ENCODE measurements around the gene GTPBP6.
A peak's percentile ranks its signal among the peaks of the same experiment; 100 is the strongest.

GTPBP6 gene

DNA sequence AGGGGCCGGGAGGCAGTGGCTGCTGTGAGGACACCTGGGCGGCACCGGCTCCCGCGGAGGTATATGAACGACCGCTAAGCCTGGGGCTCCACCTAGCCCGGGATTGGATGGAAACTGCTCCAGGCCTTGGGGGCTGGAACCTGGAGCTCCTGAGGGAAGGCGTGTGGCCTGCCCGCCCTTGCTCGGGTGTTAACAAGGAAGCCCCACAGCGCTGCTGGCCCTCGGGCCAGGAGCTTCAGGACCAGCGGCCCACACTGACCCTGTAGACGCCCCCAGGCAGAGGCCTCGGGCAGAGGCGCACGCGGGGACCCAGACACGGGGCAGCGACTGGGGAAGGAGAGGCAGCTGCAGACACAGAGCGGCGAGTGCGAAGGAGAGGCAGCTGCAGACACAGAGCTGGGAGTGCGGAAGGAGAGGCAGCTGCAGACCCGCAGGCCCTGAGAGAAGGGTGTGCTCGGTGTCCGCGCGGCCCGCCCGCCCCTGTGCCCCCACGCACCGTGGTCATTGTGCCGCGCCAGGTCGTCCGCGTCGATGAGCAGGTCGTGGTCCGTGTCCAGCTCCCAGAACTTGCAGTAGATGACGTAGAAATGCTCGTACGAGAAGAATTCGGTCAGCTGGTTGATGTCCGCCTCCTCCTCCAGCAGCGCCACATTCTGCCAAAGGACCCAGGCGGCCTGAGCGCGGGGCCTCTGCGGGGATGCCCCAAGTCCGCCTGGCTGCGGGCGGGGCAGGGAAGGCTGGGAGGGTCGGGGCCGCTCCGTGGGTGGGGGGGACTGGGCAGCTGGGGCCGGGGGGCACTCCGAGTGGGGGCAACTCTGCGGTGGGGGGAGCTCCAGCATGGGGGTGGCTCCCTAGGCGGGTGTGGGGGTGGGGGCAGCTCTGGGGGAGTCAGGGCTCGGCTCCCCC, 26.7 kb upstream of the GTPBP6 start:
- H3K27ac Mint-ChIP-seq: peak overlapping the region in 1 of 2 donors; percentile 80
- no peaks in the 10 kb centered on the region for H3K4me1 Mint-ChIP-seq
- DNase-seq (no peak), ATAC-seq (no peak)
- no peak overlapping the region for H3K4me3 Mint-ChIP-seq
- H3K9me3 Mint-ChIP-seq: peaks cover 0 to 4% of the 10 kb centered on the region in 2 donors
- no peaks in the 10 kb centered on the region for H3K27me3 Mint-ChIP-seq

DNA sequence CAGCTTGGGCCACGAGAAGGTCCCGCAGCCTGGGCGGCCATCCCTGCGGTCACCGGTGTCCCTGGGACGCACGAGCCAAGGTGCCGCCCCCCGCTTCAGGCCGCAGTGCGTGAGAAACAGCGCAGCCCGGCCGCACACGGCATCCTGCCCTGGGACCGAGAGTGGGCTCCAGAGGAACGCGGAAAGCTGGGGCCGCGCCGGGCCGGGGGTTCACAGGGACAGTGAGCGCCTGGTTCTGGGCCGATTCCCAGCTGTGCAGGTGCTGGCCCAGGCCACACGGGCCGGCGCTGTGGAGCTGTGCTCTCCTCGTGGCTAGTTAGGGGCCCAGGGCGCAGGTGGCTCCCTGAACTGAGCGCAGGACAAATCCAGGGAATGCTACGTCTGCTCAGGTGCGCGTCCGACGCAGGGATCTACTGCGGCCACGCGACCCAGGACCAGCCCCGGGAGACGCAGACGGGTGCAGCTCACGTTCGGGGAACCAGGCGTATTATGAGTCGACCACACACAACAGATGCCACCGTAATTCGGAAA, 25.8 kb upstream of the GTPBP6 start:
- Mint-ChIP-seq H3K9me3 (peaks cover 0 to 4% of the 10 kb centered on the region in 2 donors), H3K4me3 (no peak overlapping the region), H3K27me3 (no peaks in the 10 kb centered on the region), H3K27ac (no peak overlapping the region), H3K4me1 (no peaks in the 10 kb centered on the region)
- DNase-seq (no peak), ATAC-seq (no peak)

DNA sequence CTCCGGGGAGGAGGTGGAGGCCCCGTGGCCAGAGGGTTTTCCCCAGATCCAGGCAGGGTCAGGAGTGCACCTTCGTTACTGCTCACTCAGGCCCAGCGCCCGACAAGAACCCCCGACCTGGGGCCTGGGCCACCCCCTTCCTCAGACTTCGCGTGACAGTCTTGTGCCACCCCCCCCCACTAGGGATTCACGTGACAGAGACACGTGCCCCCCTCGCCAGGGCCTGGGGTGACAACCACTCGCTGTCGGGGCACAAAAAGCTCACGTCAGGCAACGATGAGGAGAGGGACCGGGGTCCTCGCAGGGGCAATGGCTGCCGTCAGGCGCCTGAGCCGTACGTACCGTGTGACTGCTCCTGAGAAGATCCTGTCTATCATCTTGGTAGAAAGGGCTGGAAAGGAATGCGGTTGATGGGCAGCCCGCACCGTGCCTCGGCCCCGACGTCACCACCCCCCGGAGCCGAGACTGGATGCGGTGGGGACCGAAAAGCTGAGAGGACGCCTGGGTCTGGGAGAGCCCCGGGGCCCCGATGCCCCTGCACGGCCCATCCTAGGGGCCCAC, 23.0 kb upstream of the GTPBP6 start:
- no peak overlapping the region for H3K4me3 Mint-ChIP-seq
- no peaks in the 10 kb centered on the region for H3K27me3 Mint-ChIP-seq
- no peaks in the 10 kb centered on the region for H3K4me1 Mint-ChIP-seq
- ATAC-seq (peak; percentile 1), DNase-seq (no peak)
- peak overlapping the region in 1 of 2 donors; percentile 39 for H3K27ac Mint-ChIP-seq
- H3K9me3 Mint-ChIP-seq: peaks cover 0 to 4% of the 10 kb centered on the region in 2 donors

DNA sequence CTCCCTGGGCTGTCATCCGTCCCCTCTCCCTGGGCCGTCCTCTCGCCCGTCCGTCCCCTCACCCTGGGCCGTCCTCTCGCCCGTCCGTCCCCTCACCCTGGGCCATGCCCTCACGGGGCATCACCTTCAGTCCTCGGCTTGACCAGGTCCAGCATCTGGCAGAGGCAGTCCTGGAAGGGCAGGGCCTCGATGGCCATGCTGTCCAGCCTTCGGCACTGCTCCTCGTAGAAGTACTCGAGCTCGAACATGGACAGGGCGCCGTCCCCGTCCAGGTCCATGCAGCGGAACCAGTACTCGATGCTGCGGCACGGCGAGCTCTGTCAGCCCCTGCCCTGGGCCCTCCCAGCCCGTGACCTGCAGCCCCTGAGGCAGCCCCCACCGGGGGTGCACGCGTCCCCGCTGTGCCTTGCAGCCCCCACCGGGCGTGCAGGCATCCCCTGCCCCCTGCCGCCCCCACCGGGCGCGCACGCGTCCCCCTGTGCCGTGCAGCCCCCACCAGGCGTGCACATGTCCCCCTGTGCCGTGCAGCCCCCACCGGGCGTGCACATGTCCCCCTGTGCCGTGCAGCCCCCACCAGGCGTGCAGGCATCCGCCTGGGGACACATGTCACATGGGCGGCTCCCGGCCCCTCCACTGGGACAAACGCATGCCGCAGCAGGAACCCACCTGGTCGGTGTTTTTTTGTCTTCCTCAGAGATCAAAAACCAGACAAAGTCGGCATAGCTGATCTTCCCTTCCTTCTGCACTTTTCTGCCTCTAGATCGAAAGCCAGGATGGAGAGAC, 22.2 kb upstream of the GTPBP6 start:
- peak; percentile 63 for ATAC-seq
- no peak overlapping the region for H3K4me3 Mint-ChIP-seq
- H3K9me3 Mint-ChIP-seq: peaks cover 0 to 4% of the 10 kb centered on the region in 2 donors

DNA sequence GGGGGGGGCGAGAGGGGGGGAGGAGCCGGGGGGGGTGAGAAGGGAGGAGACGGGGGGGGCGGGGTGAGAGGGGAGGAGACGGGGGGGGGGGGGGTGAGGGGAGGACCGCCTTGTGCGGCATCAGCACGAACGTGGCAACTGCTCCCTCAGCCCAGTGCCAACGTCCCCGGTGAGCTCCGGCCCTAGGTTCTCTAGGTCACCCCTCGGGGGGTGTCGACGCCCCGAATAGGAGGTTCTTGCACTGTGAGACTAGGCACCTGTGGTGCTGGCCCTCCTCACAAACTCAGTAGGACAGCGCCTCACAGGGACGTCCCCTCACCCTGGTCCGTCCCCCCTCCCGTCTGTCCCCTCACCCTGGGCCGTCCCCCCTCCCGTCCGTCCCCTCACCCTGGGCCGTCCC, 21.5 kb upstream of the GTPBP6 start:
- DNase-seq: no peak
- peaks cover 0 to 4% of the 10 kb centered on the region in 2 donors for H3K9me3 Mint-ChIP-seq
- no peak overlapping the region for H3K4me3 Mint-ChIP-seq
- H3K27ac Mint-ChIP-seq: no peak overlapping the region
- no peaks in the 10 kb centered on the region for H3K4me1 Mint-ChIP-seq
- no peaks in the 10 kb centered on the region for H3K27me3 Mint-ChIP-seq
- peak; percentile 41 for ATAC-seq

More for the DNA sequence above, 22.2 kb upstream of the GTPBP6 start:
- no peaks in the 10 kb centered on the region for H3K4me1 Mint-ChIP-seq
- no peak for DNase-seq
- H3K27ac Mint-ChIP-seq: no peak overlapping the region
- H3K27me3 Mint-ChIP-seq: no peaks in the 10 kb centered on the region

DNA sequence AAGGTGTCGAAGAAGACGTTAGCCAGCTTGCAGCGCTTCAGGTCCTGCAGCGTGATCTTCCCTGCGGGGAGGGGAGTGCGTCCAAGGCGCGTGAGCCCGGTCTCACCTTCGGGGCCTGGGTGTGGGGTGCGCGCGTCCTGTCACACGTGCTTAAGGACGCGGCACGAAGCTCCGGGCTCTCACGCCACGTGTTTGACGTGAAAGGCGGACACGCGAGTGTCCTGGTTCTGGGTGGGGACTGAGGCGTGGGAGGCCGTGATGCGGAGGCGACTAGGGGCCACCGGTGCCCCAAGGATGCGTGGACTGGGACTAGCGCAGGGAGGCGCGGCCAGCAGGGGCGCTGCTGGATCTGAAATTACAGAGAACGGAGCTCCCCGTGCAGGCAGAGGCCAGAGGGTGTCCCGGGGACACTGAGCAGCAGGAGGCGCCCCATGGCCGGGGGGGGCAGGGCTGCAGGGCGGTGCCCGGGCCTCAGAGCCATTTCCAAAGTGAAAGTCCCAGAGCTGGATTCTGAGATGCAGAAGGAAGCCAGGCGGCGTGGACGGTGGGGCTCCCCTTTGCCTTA, 20.3 kb upstream of the GTPBP6 start:
- Mint-ChIP-seq H3K4me3 (no peak overlapping the region), H3K9me3 (peaks cover 0 to 4% of the 10 kb centered on the region in 2 donors), H3K27ac (peak overlapping the region in 1 of 2 donors; percentile 82), H3K27me3 (no peaks in the 10 kb centered on the region), H3K4me1 (no peaks in the 10 kb centered on the region)
- ATAC-seq (peak; percentile 24), DNase-seq (no peak)

DNA sequence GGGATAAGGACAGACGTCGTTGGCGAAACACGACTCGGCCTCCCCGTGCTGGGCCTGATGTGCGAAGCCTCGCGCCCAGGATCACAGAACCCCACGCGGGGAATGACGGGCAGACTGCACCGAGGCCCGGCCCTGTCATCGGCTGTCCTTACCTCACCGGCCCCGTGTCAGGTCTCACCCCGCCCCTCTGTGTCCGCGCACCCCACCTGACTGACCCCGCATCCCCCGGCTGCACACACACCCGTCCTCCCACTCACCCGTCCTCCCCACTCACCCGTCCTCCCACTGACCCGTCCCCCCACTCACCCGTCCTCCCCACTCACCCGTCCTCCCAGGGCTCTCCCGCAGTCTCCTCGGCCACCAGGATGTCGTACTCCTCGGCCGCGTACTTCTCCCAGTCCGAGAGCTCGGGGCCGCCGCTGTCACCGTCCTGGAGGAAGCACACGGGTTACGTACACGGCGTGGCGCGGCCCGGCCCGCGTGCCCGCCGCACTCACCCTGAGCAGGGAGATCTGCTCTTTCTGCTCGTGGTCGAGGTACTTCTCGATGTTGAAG, 19.8 kb upstream of the GTPBP6 start:
- H3K4me1 Mint-ChIP-seq: no peaks in the 10 kb centered on the region
- no peaks in the 10 kb centered on the region for H3K27me3 Mint-ChIP-seq
- ATAC-seq (peak; percentile 36), DNase-seq (no peak)
- no peak overlapping the region for H3K4me3 Mint-ChIP-seq
- H3K27ac Mint-ChIP-seq: peak overlapping the region in 1 of 2 donors; percentile 82
- H3K9me3 Mint-ChIP-seq: peaks cover 0 to 4% of the 10 kb centered on the region in 2 donors

DNA sequence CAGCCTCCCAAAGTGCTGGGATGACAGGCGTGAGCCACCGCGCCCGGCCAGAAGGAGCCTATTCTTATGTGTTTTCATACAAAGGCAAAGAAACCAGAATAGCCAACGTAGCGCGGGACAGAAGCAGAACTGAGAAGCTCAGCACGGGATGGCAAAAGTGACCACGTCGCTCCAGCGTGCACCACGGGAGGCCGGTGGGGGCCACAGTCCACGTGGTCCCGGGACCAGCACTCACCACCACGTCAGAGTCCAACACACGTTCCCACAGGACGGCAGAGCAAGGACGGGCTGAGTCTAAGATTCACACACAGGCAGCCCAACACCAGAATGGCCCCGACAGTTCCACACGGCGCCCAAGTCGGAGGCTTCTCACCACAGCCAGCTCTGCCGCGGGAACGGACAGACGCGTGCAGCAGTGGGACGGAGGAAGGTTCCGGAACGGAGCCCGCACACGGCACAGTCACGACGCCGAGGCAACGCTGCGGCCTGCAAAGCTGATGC, 18.8 kb upstream of the GTPBP6 start:
- Mint-ChIP-seq H3K4me3 (no peak overlapping the region), H3K9me3 (peaks cover 0 to 4% of the 10 kb centered on the region in 2 donors), H3K4me1 (no peaks in the 10 kb centered on the region), H3K27me3 (no peaks in the 10 kb centered on the region), H3K27ac (no peak overlapping the region)
- no peak for ATAC-seq
- no peak for DNase-seq

DNA sequence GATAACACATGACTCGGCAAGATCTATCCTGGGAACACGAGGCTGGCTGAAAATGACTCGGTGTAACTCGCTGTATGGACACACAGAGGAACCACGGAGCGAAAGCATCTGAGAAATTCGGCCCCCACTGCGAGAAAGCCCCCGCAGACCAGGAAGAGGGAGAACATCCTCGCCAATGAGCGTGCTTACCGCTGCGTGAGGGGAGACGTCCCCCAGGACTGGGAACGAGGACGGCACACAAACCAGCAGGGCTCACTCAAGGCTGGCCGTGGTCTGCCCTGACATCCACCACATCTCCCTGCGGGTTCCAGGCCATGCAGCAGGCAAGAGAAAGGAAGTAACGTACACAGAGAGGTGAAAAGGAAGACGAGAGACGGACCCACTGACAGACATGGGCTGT, 17.6 kb upstream of the GTPBP6 start:
- ATAC-seq: no peak
- H3K4me3 Mint-ChIP-seq: no peak overlapping the region
- H3K9me3 Mint-ChIP-seq: no peaks in the 10 kb centered on the region
- H3K4me1 Mint-ChIP-seq: peaks cover 10% of the 10 kb centered on the region
- H3K27ac Mint-ChIP-seq: no peak overlapping the region
- DNase-seq: no peak
- no peaks in the 10 kb centered on the region for H3K27me3 Mint-ChIP-seq

DNA sequence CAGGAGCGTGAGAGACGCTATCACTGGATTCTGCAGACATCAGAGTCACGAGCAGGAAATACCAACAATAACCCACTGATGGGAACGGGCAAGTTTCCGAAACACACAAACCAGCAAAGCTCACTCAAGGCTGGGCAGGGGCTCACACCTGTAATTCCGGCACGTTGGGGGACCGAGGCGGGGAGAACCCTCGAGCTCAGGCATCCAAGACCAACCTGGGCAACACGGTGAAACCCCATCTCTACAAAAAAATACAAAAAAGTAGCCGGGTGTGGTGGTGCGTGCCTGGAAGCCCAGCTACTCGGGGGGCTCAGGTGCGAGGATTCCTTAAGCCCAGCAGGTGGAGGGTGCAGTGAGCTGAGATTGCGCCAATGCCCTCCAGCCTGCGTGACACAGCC, 17.2 kb upstream of the GTPBP6 start:
- Mint-ChIP-seq H3K27ac (no peak overlapping the region), H3K4me3 (no peak overlapping the region), H3K27me3 (no peaks in the 10 kb centered on the region), H3K4me1 (peaks cover 10% of the 10 kb centered on the region), H3K9me3 (no peaks in the 10 kb centered on the region)
- ATAC-seq (no peak), DNase-seq (no peak)

DNA sequence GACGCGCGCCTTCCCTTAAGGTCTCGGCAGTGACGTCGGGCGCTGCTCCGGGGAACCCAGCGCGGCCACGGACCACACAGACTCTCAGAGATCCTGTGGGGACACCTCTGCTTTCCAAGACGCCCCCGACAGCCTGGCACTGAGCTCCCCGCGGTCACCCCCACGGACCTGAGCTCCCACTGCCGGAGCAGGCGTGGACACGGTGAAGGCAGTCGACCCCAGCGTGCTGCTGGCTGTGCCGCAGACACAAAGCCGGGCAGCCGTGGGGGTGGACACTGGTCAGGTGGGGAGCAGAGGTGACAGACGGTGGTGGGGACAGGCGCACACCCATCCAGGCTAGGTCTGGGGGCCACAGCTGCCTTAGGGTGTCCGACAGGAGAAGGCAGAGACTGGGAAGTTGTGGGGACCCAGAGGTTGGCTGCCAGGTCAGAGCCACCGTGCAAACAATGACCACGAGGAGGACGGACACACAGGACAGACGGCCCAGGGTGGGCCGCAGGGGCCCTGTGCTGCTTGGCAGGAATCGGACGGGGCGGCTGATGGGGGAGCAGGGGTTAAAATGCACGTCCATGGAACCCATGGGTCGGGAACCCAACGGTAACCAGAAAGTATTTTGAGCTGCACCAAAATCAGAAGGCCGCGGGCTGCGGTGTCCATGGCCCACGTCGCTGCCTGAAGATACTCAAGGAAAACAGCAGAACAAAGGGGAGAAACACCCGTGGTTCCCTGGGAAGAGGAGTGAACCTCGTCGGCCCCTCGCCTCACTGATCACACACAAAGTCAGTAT, 16.6 kb upstream of the GTPBP6 start:
- Mint-ChIP-seq H3K27ac (no peak overlapping the region), H3K4me3 (no peak overlapping the region), H3K27me3 (no peaks in the 10 kb centered on the region), H3K9me3 (no peaks in the 10 kb centered on the region), H3K4me1 (peaks cover 10% of the 10 kb centered on the region)
- DNase-seq: no peak
- ATAC-seq: no peak

DNA sequence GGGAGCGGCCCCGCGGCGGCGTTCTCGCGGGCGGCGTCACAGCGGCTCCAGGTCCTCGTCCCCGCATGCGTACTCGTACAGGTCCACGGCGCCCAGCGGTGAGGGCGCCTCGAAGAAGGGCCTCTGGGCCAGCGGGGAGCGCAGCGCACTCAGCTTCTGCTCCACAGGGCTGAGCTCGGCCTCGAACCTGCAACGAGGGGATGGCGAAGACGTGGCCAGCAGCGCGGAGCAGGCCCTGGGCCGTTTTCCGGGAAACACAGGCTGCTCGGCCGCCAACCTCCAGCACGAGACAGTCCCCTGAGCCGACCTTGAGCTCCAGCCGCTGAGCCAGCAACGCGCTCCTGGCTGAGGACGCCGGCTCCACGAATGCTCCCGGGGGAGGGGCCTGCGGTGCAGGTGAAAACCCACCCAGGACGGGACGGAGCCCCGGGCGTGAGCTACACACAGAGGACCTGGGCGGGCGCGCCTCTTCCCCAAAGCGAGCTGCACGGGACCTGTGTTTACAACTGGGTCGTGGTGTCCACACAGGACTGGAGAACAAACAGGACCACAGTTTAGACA, 15.8 kb upstream of the GTPBP6 start:
- Mint-ChIP-seq H3K4me1 (peaks cover 10% of the 10 kb centered on the region), H3K9me3 (no peaks in the 10 kb centered on the region), H3K4me3 (no peak overlapping the region), H3K27ac (no peak overlapping the region), H3K27me3 (peaks cover 3% of the 10 kb centered on the region)
- DNase-seq (no peak), ATAC-seq (no peak)

DNA sequence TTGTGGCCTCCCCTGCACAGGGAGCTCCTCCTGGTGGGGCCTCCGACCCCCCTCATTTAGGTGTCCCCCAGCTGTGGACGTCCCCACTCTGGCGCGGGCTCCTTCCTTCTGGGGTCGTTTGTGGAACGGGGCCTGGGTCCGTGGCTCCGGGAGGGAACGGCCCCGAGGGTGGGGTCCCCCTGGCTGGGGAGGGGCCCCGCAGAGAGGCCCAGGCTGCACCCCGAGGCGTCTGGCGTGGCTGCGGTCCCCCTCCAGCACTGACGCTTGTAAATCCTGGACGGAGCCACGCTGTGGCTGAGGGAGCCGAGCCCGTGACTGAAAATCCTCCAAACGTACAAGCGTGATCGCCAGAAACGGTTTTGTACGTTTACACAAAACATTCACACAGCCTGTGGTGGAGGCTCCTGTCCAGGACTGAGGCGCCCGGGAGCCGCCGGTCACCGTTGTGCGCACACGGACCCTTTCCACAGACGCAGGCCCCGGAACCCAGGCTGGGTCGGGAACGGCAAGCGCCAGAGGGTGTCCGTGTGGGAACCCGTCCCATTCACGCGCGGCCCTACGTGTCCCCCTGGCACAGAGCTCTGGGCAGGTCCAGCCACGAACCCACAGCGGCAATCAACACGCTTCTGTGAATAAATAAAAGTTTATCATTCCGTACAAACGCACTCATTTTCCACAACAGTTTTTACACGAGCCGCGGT, 15.2 kb upstream of the GTPBP6 start:
- Mint-ChIP-seq H3K27me3 (peaks cover 5% of the 10 kb centered on the region), H3K4me3 (no peak overlapping the region), H3K4me1 (peaks cover 10% of the 10 kb centered on the region), H3K27ac (no peak overlapping the region), H3K9me3 (no peaks in the 10 kb centered on the region)
- DNase-seq (no peak), ATAC-seq (no peak)

All from stimulated activated naive CD8-positive, alpha-beta T cell treated with anti-CD3 and anti-CD28 coated beads, Interleukin-15, amount 100 ng/mL, for 72 hours (primary cell).